Stimulated activated CD8-positive, alpha-beta memory T cell treated with anti-CD3 and anti-CD28 coated beads, Interleukin-15, amount 100 ng/mL, for 48 hours (primary cell): Measurements from ENCODE around the gene GAK.

Experiments
- DNase-seq, 2 donors: peaks; one replicate each; pipeline ENCODE4 v3.0.0-alpha.2; 2020; ENCODE audit warnings: low read depth in 2 of 2

The GAK gene

GRCh38 chr4:907691-908425 lies 24.3 kb downstream of the GAK start:
- DNase-seq: no peak

GRCh38 chr4:907103-907400 lies 25.1 kb downstream of the GAK start:
- no peak for DNase-seq

- no peak for DNase-seq
These were observed 25.6 kb downstream of the GAK start for GRCh38 chr4:906339-907102.

- no peak for DNase-seq
These were observed 26.4 kb downstream of the GAK start for GRCh38 chr4:905485-906338.

- no peak for DNase-seq
These were observed 28.8 kb downstream of the GAK start for GRCh38 chr4:903066-904046.

GRCh38 chr4:901192-901910 lies 30.8 kb downstream of the GAK start:
- DNase-seq: no peak

GRCh38 chr4:900721-901120 lies 31.4 kb downstream of the GAK start:
- DNase-seq: no peak

- DNase-seq: no peak
These were observed 32.0 kb downstream of the GAK start for GRCh38 chr4:900073-900472.

GRCh38 chr4:899556-899906 lies 32.6 kb downstream of the GAK start:
- DNase-seq: no peak

GRCh38 chr4:898869-899555 lies 33.1 kb downstream of the GAK start:
- no peak for DNase-seq

- no peak for DNase-seq
These were observed 34.0 kb downstream of the GAK start for GRCh38 chr4:898123-898522.

GRCh38 chr4:896630-897029 lies 35.5 kb downstream of the GAK start:
- DNase-seq: no peak

GRCh38 chr4:896216-896615 lies 35.9 kb downstream of the GAK start:
- no peak for DNase-seq

- no peak for DNase-seq
These were observed 36.5 kb downstream of the GAK start for GRCh38 chr4:895596-895995.

- DNase-seq: no peak
These were observed 38.0 kb downstream of the GAK start for GRCh38 chr4:893995-894705.

GRCh38 chr4:893276-893994 lies 38.7 kb downstream of the GAK start:
- no peak for DNase-seq

- no peak for DNase-seq
These were observed 39.3 kb downstream of the GAK start for GRCh38 chr4:892780-893179.

- DNase-seq: no peak
These were observed 40.4 kb downstream of the GAK start for GRCh38 chr4:891747-892146.
